HL-60/S4 treated with retinoic acid at 250 ng/mL for 4 days and 3 days (cell line): ENCODE results near the gene PCGF2.
"Not testable (repeated sequence)": the region's sequence is repeated elsewhere in the genome, so short reads cannot be mapped to it uniquely, and the experiment has no call there.

Source experiments
- in situ Hi-C: fragments of 300-500 bp; cut with MboI; formaldehyde crosslinking; loops from 2 replicates; pipeline ENCODE4 v1.7.0; 2022; ENCODE audit warnings: low sequenced_read_pairs

PCGF2 gene

DNA sequence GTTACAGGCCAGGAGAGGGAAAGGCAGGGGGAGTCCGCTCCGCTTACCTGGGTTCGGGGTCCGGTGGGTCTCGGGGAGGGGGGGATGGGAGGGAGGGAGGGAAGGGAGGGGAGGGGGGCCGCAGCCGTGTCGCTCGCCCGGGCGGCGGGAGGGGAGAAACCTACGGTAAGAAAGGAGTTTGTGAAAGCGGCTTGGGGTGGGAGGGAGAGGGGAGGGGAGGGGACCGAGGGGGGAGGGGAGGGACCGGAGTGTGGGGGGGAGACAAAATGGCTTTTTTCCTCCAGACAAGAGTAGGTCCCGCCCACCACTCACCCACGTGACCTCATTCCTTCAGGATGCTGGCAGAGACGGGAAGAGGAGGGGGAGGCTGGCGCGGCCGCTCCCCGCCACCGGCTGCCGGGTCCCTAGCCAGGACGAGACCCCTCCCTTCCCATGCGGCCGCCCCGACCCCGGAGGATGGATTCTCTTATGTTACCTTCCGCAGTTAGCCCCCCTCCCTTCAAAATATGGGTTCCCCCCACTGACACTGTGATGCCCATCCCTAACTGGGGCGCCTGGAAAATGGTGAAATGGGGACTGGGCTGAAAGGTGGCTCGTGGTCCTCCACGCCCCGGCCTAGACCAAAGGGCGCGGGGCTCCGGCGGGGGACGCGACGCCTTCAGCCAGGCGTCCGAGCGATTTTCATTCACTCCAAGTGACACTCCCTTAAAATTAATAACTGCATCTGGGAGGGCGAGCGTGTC is at the start of gene PCGF2:
Gene PCGF2 (minus strand): TSS at position 188 of the 743 bp plus-strand sequence. CDS start 7,934 bp downstream, outside the sequence.
- in situ Hi-C loops = no loop called here

DNA sequence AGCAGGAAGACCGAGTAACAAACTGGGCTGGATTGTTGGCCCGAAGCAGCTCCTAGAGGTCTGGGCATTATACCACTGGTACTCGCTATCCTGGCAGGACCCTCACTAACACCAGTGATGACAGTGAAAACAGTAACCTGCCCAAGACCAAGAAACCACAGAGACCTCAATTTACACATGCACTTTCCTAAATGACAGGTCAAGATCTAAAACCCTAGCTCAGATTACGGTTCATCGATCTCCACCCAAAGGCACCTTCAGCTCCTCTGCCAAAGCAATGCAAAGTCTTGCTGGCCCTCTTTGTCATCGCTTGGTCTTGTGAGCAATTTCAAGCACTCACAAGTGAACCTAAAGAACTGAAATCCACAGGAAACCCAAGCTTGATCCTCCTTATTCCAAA is 49.7 kb upstream of the PCGF2 start:
- in situ Hi-C loops = no loop called here

DNA sequence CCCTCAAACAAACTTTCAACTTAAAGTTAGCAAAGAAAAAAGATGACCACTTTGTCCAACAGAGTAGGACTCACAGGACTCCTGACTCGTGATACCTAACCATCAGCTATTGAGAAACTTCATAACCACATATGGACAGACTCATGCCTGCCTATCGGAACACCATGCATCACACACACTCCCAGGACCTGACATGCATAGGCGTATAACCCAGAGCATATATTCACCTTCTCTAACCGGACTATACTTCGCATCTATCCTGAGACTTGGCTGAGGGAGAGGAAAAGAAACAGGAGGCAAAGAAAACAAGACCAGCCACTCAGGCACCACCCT is 49.0 kb upstream of the PCGF2 start:
- in situ Hi-C loops = no loop called here

DNA sequence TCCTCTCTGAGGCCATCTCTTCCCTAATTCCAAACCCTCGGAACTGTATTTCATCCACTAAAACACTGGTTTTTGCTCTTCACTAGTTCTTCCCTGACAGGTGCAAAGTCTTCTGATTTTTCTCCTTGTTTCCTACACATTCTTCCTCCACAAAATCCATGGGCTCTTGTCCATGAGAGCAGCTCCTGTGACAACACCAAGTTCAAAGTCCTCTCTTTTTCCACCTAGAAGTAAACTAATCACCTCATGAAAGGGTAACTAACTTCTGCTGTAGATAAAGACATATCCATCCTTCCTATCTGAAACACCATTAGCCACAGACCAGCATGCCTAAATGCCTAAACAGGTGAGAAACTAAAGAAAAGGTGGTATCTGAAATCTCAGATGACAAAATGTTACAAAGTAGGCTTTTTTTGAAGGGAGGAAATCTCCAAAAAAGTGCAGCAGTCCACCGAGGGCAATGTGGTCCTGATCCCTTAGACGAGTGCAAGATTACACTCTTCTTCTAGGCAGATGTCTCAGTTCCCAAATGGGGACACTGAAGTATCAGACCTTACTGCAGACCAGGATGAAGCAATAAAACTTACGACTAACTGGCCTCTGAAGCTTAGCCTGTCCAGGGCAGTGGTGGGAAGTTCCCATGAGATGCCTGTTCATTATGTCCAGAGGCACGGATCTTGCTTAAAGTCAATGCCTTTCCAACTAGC is 48.5 kb upstream of the PCGF2 start:
- in situ Hi-C loops = no loop called here

DNA sequence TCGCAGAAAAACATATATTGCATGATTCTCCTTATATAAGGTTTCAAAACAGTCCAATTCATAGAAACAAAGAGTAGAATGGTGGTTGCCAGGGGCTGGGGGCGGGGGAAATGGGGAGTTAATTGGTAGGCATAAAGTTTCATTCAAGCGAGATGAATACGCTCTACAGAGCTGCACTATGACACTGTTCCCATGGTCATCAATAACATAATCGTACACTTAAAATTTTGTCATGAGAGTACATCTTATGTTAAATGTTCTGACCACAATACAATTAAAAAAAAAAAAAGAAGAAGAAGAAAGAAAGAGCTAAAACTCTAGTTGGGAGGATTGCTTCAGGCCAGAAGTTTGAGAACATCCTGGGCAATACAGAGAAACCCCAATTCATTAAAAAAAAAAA is 46.1 kb upstream of the PCGF2 start:
- in situ Hi-C loops = no loop called here

DNA sequence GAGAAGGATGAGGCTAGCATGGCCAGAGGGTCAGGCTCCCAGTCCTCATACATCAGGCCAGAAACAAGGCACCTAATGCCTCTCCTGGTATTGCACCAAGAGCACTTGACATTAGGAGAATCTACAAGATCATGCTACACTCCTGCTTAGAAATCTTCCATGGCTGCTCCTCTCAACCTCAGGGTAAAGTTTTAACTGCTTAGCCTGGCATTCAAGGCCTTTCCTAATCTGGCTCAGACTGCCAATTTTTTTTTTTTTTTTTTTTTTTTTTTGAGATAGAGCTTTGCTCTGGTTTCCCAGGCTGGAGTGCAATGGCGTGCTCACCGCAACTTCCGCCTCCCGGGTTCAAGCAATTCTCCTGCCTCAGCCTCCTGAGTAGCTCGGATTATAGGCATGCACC is 43.0 kb upstream of the PCGF2 start:
- in situ Hi-C loops = no loop called here

DNA sequence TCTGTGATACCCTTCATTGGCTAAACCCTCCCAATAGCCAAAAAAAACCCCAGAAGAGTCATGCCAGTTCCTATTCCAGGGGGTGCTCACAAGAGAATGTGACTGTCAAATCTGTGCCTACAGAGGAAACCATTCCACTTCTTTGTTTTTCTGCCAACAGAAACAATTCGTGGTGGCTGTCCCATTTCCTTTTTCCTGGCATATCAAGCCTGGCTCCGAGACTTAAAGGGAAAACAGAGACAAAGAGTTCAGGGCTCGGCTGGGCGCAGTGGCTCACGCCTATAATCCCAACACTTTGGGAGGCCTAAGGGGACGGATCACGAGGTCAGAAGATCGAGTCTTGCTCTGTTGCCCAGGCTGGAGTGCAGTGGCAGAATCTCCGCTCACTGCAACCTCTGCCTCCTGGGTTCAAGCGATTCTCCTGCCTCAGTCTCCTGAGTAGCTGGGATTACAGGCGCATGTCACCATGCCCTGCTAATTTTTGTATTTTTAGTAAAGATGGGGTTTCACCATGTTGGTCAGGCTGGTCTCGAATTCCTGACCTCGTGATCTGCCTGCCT is 42.1 kb upstream of the PCGF2 start:
- in situ Hi-C loops = not testable (repeated sequence)

DNA sequence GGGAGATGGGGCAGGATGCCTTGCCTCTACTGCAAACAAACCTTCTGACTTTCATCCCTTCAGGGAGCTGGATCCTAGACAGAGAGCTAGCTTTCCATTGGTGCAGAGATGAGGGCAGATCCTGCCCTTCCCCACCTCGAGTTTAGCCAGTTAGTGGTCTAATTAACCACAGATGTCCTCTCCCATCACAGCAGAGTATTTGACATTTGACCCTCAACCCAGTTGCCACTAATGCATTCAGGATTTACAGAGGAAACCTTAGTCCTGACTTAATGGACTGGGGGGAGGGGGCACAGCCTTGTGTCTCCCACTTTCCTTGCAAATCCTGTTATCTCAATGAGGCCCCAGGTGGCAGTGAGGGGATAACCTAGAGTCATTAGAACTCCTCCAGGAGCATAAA is 41.0 kb upstream of the PCGF2 start:
- in situ Hi-C loops = no loop called here

DNA sequence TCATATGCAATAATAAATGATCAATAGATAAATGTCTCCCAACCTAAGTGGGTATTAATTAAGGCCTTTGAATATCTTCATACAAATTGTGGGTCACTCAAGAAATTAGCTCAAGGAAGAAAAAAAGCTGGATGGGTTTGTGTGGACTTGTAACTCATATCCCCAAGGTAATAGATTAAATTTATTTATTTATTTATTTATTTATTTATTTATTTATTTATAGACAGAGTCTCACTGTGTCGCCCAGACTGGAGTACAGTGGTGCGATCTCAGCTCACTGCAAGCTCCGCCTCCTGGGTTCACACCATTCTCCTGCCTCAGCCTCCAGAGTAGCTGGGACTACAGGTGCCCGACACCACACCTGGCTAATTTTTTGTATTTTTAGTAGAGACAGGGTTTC is 39.9 kb upstream of the PCGF2 start:
- in situ Hi-C loops = not testable (repeated sequence)

DNA sequence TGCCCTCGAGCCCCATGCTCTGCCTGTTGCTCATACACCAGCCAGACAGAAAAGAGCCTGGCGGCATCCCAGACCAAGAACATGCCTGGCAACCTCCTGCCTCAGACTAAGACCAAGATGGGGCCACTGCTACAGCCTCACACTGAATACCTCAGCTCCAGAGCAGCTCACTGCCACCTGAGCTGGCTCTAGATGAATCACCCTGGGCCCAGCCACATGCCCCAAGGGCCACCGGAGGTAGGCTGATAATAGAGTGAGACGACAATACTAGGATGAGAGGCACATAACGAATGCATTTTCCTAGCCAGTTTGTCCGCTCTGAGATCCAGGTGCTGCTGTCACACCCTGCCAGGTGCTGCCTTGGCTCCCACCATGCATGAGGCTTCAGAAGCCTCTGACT is 38.2 kb upstream of the PCGF2 start:
- in situ Hi-C loops = no loop called here

DNA sequence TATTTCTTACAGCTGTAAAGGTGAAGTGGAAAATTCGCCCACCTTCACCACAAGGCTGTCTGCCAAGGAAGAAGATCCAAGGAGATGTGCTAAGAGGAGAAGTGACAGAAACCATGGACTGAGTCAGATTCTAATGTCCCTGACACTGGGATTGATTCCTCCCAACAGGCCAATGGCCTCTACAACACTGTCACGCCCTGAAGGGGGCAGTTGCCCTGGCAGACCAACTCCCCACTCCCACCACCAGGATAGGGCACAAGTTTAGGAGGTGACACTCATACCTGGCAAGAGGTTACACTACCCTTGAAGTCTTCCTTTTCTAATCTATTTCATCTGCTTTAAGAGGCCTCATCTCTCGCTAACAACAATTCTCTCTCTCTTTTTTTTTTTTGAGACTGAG is 35.1 kb upstream of the PCGF2 start:
- in situ Hi-C loops = no loop called here

DNA sequence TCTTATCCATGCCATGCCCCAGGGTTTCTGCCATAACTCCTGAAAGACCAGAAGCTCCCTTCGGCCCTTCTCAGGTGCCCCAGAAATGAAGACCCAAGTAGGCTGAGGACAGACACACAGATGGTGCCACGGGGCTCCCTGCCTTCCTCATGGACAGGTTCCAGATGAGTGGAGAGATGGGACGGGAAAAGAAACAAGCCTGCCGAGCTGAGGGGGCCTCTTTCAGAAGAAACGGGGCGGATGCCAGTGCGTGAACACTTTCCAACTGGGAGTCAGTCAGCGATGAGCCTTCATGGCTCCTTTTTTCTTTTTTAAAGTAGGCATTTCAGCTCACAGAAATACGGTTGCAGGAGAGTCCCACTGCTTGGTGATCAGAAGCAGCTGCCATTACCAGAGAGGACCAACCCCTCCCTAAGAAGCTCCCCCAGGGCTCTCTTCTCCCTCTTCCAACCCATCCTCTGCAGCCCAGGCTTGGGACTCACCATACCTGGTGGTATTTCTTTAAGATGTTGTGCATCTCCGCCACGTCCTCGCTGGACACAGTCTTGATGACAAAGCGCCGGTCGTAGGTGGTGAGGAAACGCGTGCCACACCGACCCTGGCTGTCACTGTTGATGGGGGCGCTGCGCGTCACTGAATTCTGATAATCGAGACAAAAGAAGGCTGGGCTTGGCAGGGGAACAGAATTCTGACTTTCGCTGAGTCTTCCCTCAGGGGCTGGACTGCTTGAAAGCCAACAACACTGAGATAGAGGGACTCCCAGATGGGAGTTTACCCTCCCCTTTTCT is 32.0 kb upstream of the PCGF2 start:
- in situ Hi-C loops = no loop called here

DNA sequence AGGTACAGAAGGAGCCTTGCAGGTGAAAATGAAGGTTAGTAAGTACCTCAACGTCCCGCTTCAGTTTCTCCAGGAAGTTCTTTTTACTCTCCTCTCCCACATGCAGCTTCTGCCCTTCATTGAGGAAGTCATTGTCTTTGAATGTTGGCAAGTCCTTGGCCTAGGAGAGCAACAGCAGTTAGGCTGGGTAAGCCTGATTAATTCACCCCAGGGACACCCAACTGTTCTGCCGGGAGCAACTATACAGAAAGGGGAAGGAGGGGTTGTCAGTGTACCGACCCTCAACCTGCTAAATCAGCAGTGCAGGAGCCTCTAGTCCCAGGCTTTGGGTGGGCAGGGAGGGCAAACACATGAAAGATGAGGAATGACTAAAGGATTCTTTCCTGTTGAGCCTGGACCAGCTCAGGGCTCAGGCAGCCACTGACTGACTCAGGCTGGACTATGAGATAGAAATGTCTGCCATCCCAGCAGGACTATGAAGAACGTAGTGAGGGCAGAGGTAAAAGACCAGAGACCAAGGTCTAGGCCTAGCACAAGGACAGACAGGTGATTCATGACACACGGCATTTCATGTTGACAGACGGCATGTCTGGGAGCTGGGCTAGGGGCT is 29.6 kb upstream of the PCGF2 start:
- in situ Hi-C loops = no loop called here

DNA sequence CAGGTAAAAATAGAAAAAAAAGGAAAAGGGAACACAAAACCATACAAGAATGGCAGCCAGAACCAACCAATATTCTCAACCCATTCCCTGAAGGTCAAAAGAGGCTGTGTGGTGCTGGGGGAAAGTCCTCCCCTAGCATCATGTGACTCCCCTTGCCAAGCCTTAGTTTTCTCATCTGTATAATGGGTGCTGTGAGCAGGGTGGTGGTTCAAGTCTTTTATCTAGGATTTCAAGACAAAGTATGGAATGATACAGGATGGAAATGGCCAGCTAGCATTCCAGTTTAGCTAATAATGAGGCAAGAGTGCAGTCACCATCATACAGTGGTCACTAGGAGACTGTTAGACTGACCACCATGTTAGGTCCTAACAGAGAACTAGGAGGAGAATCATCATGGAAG is 25.1 kb upstream of the PCGF2 start:
- in situ Hi-C loops = no loop called here

DNA sequence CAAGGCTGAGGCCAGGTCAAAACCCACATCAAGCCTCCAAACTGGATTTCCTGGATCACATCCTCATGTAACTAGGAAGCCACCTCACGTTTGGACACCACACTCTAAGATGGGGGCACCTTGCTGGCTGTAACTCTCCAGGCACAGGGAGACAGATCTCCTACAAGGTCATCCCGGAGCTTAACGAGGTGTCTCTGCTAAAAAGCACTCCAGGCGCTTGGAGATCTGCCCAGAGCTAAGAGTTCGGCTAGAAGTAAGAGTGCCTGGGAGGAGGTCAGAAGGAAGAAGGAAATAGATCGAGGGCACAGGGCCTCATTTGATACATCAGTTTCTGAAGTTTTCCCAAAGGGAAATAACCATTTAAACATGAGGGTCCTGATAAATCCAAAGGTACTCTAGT is 20.3 kb upstream of the PCGF2 start:
- in situ Hi-C loops = no loop called here

DNA sequence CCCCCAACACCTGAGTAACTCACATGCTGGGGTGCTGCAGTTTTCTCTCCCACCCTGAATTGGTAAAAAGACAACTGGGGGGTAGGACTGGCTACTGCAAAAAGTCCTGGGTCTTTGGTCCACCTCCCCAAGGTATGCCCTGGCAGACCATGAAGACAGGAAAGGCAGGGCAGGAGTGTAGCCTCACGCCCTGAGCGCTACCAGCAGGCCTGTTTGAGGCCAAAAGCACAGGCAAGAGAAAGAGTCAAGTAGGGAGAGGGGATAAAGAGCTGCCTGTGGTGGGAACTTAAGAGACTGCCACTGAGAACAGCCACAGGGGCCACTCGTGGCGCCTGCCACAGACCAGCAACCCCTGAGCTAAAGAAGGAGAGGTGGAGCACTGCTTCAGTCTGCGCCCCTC is 18.2 kb upstream of the PCGF2 start:
- in situ Hi-C loops = no loop called here

DNA sequence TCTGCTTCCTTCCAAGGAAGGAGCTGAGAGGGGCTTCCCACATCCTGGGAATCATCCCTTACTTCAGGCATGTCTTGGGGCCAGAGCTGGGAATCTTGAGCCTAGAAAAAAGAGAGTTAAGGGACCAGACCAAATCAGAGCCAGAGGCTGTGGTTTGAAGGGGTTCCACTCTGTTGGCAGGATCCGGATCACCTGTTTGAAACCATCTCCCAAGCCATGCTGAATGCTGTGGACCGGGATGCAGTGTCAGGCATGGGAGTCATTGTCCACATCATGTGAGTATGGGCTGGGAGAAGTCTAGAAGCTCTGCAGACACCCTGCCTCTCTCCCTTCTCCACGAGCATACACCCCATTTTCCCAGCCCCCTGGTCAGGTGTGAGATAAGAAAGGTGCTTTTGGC is 14.1 kb upstream of the PCGF2 start:
- in situ Hi-C loops = no loop called here

DNA sequence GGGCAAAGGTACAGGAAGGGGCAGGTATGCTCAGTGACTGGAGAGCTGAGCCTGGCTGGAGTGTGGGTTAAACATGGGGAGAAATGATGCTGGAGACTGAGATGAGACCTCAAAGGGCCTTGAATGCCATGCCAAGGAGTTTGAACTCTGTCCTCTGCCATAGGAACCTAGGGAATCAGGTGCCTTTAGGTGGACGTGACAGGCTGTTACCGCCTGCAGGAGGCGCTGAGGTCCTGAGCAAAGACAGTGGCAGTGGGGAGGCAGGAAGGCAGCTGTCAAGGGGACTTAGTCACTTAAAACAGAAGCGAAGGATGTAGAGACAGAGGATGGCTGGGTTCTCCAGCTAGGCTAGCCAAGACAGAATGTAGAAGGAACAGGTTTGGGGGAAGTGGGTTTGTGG is 13.5 kb upstream of the PCGF2 start:
- in situ Hi-C loops = no loop called here

DNA sequence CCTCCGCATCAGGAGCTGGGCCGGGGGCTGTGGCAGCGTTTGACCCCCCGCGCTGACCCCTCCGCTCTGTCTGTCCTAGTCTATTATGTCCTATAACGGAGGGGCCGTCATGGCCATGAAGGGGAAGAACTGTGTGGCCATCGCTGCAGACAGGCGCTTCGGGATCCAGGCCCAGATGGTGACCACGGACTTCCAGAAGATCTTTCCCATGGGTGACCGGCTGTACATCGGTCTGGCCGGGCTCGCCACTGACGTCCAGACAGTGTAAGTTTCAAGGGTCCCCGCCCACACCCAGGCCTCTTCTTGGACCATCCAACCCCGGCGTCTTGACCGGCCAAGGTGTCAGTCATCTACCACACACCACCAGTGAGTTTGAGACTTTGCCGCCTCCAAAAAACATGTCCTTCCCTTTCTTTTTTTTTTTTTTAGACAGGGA is 5.0 kb upstream of the PCGF2 start:
- in situ Hi-C loops = no loop called here

DNA sequence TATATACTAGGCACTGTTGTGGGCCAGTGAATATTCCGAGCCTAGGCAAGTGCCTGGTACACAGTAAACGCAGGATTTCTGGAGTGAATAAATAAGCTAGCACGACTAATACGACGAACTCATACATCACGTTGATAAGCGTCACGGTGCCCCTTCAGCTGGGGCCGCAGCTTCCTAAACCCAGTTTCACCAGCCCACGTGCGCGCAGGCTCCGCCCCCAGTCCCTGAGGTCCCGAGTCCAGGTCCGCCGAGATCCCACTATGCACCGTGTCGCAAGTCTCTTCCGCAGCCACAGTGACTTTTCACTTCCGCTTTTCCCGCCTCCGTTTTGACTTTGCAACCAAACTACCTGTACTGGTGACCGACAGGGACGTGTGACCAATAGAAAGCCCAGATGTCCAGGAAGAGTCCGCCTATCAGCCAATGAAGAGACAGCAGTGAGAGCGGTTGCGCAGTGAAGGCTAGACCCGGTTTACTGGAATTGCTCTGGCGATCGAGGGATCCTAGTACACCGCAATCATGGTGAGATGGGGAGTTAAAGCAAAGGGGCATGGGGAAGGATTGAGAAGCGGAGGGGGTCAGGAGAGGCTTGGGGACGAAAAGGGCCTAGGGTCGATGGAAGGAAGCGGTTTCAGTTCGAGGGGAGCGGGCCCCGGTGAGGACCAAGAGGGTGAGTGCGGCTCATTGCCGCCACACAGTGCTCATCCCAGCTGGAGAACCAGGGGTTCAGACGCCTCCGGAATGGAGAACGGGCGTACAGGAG is 4.4 kb upstream of the PCGF2 start, which contains the start of gene PSMB3:
Gene PSMB3 (plus strand): TSS at position 434 of the 763 bp plus-strand sequence. CDS start 86 bp downstream, at position 520.
- in situ Hi-C loops = no loop called here
